NCI-H2029 (cell line): ENCODE measurements around the gene TRIM71.
"Not testable (repeated sequence)": the region's sequence is repeated elsewhere in the genome, so short reads cannot be mapped to it uniquely, and the experiment has no call there.

Source experiments
- DNase-seq: peaks from one replicate; lab custom pipeline; 2025; lab: John Stamatoyannopoulos, UW

Gene TRIM71

GRCh38 chr3:32934150-32934742 is 116.4 kb downstream of the TRIM71 start:
- DNase-seq: no peak

- DNase-seq: peak; percentile 64
Measured at GRCh38 chr3:32937331-32937730, 119.5 kb downstream of the TRIM71 start.

GRCh38 chr3:32939531-32940284 is 121.9 kb downstream of the TRIM71 start:
- DNase-seq: not testable (repeated sequence)

GRCh38 chr3:32940726-32941125 is 122.9 kb downstream of the TRIM71 start:
- no peak for DNase-seq

- DNase-seq: no peak
Measured at GRCh38 chr3:32945136-32945535, 127.3 kb downstream of the TRIM71 start.

GRCh38 chr3:32945598-32945997 is 127.8 kb downstream of the TRIM71 start:
- DNase-seq: not testable (repeated sequence)

GRCh38 chr3:32946973-32947788 is 129.4 kb downstream of the TRIM71 start:
- no peak for DNase-seq
